HG03442 (cell line): ENCODE results near the gene SLC8A3.

Source experiments
- ATAC-seq: cut with Tn5 transposase; IDR thresholded peaks from one replicate; pipeline ENCODE4 v1.9.1; 2021; ENCODE audit warnings: mild to moderate bottlenecking, moderate library complexity; ENCODE audit not compliant: unreplicated experiment

Gene SLC8A3

DNA sequence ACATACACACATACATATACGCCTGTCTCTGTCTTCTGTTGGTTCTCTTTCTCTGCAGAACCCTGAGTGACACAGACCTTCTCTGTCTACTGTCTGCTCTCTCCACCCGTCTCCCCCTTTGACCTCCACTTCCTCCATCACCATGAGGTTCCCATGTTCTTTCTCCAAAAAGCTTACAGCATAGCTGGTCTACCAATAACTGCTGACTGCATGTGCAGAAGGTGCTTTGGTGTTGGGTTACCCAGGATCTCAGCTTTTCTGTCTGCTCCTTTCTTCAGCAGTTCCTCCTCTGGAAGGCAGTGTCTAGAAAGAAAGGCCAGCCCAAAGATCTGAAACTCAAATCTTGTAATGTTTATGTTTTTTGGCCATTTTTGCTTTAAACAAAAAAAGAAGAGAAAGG, 184.0 kb downstream of the SLC8A3 start:
- ATAC-seq, result no peak

- ATAC-seq, result no peak
These were observed 186.0 kb downstream of the SLC8A3 start for GRCh38 chr14:70002589-70003346.

- peak; percentile 57 for ATAC-seq
These were observed 188.2 kb downstream of the SLC8A3 start for GRCh38 chr14:70000601-70001000.

GRCh38 chr14:69999261-69999674, 189.5 kb downstream of the SLC8A3 start:
- no peak for ATAC-seq

- no peak for ATAC-seq
These were observed 190.9 kb downstream of the SLC8A3 start for GRCh38 chr14:69997849-69998248.

DNA sequence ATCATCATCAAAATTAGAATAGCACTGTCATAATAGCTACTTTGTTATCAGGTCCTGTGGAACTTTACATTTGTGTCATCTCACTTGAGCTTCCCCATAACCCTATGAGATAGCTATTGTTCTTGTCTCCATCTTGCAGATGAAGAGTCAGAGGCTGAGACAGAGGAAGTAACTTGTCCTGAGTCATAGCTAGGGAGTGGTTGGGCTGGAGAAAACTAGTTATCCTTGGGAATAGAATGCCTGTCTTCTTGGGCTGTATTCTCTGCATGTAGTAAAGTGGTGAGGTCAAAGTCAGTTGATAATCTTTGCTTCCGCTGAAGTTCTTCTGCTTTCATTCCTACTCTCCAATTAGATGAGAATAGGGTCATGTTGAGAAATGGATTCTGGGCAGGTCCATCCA, 192.5 kb downstream of the SLC8A3 start:
- ATAC-seq, result no peak
